GM18508 (cell line): ENCODE data around the gene HS3ST6.
"Not testable (repeated sequence)": the region's sequence is repeated elsewhere in the genome, so short reads cannot be mapped to it uniquely, and the experiment has no call there.

Source experiments
- ATAC-seq: cut with Tn5 transposase; IDR thresholded peaks from one replicate; pipeline ENCODE4 v1.9.1; 2021; ENCODE audit warnings: moderate number of reproducible peaks; ENCODE audit not compliant: insufficient read depth, unreplicated experiment

The HS3ST6 gene

GRCh38 chr16:1884155-1884760, 34.0 kb downstream of the HS3ST6 start:
- ATAC-seq = no peak

DNA sequence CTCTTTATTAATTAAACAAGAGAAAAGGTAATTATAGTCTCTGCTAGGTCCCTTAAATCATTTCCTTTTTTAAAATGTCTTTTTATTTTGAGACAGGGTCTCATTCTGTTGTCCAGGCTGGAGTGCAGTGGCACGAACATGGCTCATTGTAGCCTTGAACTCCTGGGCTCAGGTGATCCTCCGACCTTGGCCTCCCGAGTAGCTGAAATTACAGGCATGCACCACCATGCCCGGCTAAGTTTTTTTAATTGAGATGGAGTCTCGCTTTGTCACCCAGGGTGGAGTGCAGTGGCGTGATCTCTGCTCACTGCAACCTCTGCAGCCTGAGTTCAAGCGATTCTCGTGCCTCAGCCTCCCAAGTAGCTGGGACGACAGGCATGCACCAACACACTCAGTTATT, 37.0 kb downstream of the HS3ST6 start:
- ATAC-seq = not testable (repeated sequence)

- no peak for ATAC-seq
Measured at GRCh38 chr16:1879477-1879876, 38.7 kb downstream of the HS3ST6 start.

GRCh38 chr16:1878256-1878655, 40.0 kb downstream of the HS3ST6 start:
- no peak for ATAC-seq

DNA sequence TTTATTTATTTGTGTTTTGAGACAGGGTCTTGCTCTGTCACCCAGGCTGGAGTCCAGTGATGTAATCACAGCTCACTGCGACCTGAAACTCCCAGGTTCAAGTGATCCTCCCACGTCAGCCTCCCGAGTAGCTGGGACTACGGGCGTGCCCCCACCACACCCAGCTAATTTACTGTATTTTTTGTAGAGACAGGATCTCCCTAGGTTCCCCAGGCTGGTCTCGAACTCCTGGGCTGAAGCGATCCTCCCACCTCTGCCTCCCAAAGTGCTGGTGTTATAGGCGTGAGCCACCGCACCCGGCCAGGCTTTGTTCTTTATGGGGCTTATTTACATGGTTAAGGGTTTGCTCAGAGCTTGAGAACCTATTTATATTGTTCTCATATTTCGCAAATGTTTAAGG, 40.4 kb downstream of the HS3ST6 start:
- no peak for ATAC-seq

DNA sequence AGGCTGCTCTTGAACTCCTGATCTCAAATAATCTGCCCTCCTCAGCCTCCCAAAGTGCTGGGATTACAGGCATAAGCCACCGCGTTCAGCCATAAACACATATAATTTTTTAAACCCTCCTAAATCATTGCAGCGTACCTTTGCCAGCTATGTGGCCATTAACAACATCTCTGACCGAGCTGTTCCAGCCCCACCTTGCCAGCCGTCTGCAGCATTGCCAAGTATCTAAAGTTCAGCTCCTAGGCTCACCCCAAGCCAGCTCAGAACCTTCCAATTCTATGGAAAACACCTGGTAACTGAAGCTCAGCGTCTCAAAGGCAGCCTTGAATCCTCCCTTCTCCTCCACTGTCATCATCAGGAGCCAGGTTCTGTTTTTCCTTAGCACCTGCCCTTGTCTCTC, 41.1 kb downstream of the HS3ST6 start:
- ATAC-seq = no peak

- ATAC-seq = no peak
Measured at GRCh38 chr16:1876468-1876867, 41.7 kb downstream of the HS3ST6 start.

GRCh38 chr16:1876066-1876465, 42.1 kb downstream of the HS3ST6 start:
- ATAC-seq = not testable (repeated sequence)

DNA sequence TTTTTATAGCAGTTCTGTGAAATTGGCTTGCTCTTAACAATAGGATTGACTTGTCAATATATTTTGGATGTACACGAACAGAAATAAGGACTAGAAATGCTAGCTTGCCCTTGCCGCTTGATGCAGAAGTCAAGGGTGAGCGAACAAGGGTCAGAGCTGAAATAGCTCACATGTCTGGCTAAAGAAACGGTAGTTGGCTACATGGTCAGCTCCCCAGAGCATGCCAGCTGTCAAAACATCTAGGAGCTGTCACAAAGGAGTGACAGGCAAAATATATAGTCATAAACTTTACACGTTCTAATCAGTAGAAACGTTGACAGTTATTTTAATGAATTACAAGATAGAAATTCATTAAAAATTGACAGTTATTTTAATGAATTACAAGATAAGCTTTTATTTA, 43.4 kb downstream of the HS3ST6 start:
- no peak for ATAC-seq

- no peak for ATAC-seq
Measured at GRCh38 chr16:1871974-1872635, 46.1 kb downstream of the HS3ST6 start, which contains the start of gene MEIOB. Gene MEIOB (minus strand): TSS chr16:1872164. CDS start chr16:1868175, 3,989 bp downstream.

GRCh38 chr16:1870365-1871082, 47.7 kb downstream of the HS3ST6 start:
- no peak for ATAC-seq

- ATAC-seq = no peak
Measured at GRCh38 chr16:1865902-1866690, 52.1 kb downstream of the HS3ST6 start.

- ATAC-seq = no peak
Measured at GRCh38 chr16:1863681-1864460, 54.3 kb downstream of the HS3ST6 start.

DNA sequence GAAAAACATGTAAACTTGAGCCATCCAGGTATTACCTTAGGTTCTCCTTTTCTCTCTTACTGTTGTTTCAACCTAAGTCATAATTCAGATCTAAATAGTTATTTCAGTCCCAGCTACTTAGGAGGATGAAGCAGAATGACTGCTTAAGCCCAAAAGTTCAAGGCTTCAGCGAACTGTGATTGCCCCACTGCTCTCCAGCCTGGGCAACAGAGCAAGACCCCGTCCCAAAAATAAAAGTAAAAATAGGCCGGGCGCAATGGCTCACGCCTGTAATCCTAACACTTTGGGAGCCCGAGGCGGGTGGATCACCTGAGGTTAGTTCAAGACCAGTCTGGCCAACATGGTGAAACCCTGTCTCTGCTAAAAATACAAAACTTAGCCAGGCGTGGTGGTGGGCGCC, 55.8 kb downstream of the HS3ST6 start:
- ATAC-seq = no peak

DNA sequence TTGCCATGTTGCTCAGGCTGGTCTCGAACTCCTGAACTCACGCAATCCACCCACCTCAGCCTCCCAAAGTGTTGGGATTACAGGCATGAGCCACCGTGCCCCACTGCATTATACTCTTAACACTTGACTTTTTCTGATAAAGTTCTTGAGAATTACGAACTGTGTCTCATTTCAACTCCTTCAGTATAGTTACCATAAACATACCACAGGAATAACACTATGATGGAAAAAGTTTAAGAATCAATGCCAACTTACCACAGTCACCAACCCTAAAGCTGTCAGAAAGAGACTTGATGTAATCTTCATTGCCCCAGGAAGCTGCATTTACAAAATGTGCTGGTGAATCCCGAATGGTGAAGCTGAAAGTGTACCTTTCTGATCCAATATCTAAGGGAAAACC, 56.5 kb downstream of the HS3ST6 start:
- no peak for ATAC-seq
